ENCODE data around the gene NAALADL2. TPM values are rescaled to one million over a fixed set of nuclear protein-coding genes. Genes with fewer than 3 reads are reported as not detected.

Gene NAALADL2
- total RNA-seq, 4 donors from 2014 or later = 0.36 to 9.2 (median 0.63) TPM

DNA sequence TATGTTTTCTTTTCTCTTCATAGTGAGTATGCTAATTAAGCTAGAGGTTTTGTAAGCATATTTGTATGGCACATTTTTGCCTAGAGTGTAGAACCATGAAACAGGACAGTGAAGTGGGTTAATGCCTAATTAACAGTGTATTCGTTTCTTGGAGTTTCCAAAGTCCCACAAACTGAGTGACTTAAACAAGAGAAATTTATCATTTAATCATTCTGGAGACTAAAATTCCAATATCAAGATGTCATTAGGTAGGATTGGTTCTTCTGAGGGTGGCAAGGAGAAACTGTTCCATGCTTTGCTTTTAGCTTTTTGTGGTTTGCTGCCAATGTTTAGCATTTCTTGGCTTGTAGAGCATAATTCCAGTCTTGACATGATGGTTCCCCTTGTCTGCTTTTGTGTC, 734.2 kb downstream of the NAALADL2 start:
- DNase-seq (no peak), ATAC-seq (no peak)
- H3K9me3 ChIP-seq = no peaks in the 10 kb centered on the region
- intact Hi-C loops (cut with DNase I; ENCODE audit: low total_unique reads) = no loop called here
- in situ Hi-C loops (cut with MboI; ENCODE audit: low sequenced_read_pairs in 4 of 4) = no loop called here
- TF ChIP-seq POLR2A (IDR thresholded peaks at IDR 0.05) = no peak
- TF ChIP-seq, protein P1, sequence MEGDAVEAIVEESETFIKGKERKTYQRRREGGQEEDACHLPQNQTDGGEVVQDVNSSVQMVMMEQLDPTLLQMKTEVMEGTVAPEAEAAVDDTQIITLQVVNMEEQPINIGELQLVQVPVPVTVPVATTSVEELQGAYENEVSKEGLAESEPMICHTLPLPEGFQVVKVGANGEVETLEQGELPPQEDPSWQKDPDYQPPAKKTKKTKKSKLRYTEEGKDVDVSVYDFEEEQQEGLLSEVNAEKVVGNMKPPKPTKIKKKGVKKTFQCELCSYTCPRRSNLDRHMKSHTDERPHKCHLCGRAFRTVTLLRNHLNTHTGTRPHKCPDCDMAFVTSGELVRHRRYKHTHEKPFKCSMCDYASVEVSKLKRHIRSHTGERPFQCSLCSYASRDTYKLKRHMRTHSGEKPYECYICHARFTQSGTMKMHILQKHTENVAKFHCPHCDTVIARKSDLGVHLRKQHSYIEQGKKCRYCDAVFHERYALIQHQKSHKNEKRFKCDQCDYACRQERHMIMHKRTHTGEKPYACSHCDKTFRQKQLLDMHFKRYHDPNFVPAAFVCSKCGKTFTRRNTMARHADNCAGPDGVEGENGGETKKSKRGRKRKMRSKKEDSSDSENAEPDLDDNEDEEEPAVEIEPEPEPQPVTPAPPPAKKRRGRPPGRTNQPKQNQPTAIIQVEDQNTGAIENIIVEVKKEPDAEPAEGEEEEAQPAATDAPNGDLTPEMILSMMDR (IDR thresholded peaks at IDR 0.05 in 4 of 5, conservative IDR thresholded peaks at IDR 0.05 in 1 of 5) = no peak
- no peaks in the 10 kb centered on the region for H3K27me3 ChIP-seq
- H3K36me3 ChIP-seq = no peaks in the 10 kb centered on the region
- H3K4me3 ChIP-seq = no peak overlapping the region
- no peaks in the 10 kb centered on the region for H3K4me1 ChIP-seq
- H3K27ac ChIP-seq = no peak overlapping the region

GRCh38 chr3:175598740-175599139, 739.6 kb downstream of the NAALADL2 start:
- in situ Hi-C loops (cut with MboI; ENCODE audit: low sequenced_read_pairs in 4 of 4) (no loop called here), intact Hi-C loops (cut with DNase I; ENCODE audit: low total_unique reads) (no loop called here)
- TF ChIP-seq, protein P1 (IDR thresholded peaks at IDR 0.05 in 4 of 5, conservative IDR thresholded peaks at IDR 0.05 in 1 of 5) = no peak
- no peak for TF ChIP-seq POLR2A (IDR thresholded peaks at IDR 0.05)
- Histone ChIP-seq H3K27me3 (no peaks in the 10 kb centered on the region), H3K27ac (no peak overlapping the region), H3K36me3 (no peaks in the 10 kb centered on the region), H3K4me1 (no peaks in the 10 kb centered on the region), H3K4me3 (no peak overlapping the region), H3K9me3 (no peaks in the 10 kb centered on the region)
- ATAC-seq (no peak), DNase-seq (no peak)

- no peaks in the 10 kb centered on the region for H3K9me3 ChIP-seq
- TF ChIP-seq, protein P1 (IDR thresholded peaks at IDR 0.05 in 4 of 5, conservative IDR thresholded peaks at IDR 0.05 in 1 of 5) = no peak
- TF ChIP-seq POLR2A (IDR thresholded peaks at IDR 0.05) = no peak
- H3K27ac ChIP-seq = no peak overlapping the region
- in situ Hi-C loops (cut with MboI; ENCODE audit: low sequenced_read_pairs in 4 of 4) (no loop called here), intact Hi-C loops (cut with DNase I; ENCODE audit: low total_unique reads) (no loop called here)
- ATAC-seq = no peak
- no peaks in the 10 kb centered on the region for H3K36me3 ChIP-seq
- no peaks in the 10 kb centered on the region for H3K4me1 ChIP-seq
- DNase-seq = no peak
- no peak overlapping the region for H3K4me3 ChIP-seq
- no peaks in the 10 kb centered on the region for H3K27me3 ChIP-seq
These were observed 742.4 kb downstream of the NAALADL2 start for GRCh38 chr3:175601521-175601920.

GRCh38 chr3:175605851-175606250, 746.7 kb downstream of the NAALADL2 start:
- TF ChIP-seq, protein P1 (IDR thresholded peaks at IDR 0.05 in 4 of 5, conservative IDR thresholded peaks at IDR 0.05 in 1 of 5) = no peak
- TF ChIP-seq POLR2A (IDR thresholded peaks at IDR 0.05) = no peak
- no peak overlapping the region for H3K4me3 ChIP-seq
- H3K36me3 ChIP-seq = no peaks in the 10 kb centered on the region
- no peaks in the 10 kb centered on the region for H3K27me3 ChIP-seq
- ATAC-seq = no peak
- H3K27ac ChIP-seq = no peak overlapping the region
- intact Hi-C loops (cut with DNase I; ENCODE audit: low total_unique reads) (no loop called here), in situ Hi-C loops (cut with MboI; ENCODE audit: low sequenced_read_pairs in 4 of 4) (no loop called here)
- H3K9me3 ChIP-seq = no peaks in the 10 kb centered on the region
- no peak for DNase-seq
- no peaks in the 10 kb centered on the region for H3K4me1 ChIP-seq

GRCh38 chr3:175606650-175607318, 747.6 kb downstream of the NAALADL2 start:
- DNase-seq (no peak), ATAC-seq (no peak)
- H3K36me3 ChIP-seq = no peaks in the 10 kb centered on the region
- H3K27me3 ChIP-seq = no peaks in the 10 kb centered on the region
- no peaks in the 10 kb centered on the region for H3K4me1 ChIP-seq
- TF ChIP-seq, protein P1 (IDR thresholded peaks at IDR 0.05 in 4 of 5, conservative IDR thresholded peaks at IDR 0.05 in 1 of 5) = no peak
- TF ChIP-seq POLR2A (IDR thresholded peaks at IDR 0.05) = no peak
- in situ Hi-C loops (cut with MboI; ENCODE audit: low sequenced_read_pairs in 4 of 4) = no loop called here
- H3K4me3 ChIP-seq = no peak overlapping the region
- no peaks in the 10 kb centered on the region for H3K9me3 ChIP-seq
- intact Hi-C loops (cut with DNase I; ENCODE audit: low total_unique reads) = no loop called here
- no peak overlapping the region for H3K27ac ChIP-seq

Data from gastrocnemius medialis (tissue), 4 donors.